Neural cell (in vitro differentiated cells): ENCODE results near the gene ZNF276. TPM values are rescaled to one million over a fixed set of nuclear protein-coding genes. Genes with fewer than 3 reads are reported as not detected.

ENCODE experiments used
- H2AFZ ChIP-seq: fragments of 200-600, 300-800 bp; sonication (generic), shearing (Covaris generic); 2 replicates; pipeline ENCODE4 v1.6.0; 2014; ENCODE audit warnings: low read depth, mild to moderate bottlenecking, antibody characterized with exemption, low read length, moderate library complexity
- H3F3A ChIP-seq: fragments of 200-600 bp; shearing (Covaris generic); 2 replicates; pipeline ENCODE4 v1.6.1; 2016; ENCODE audit warnings: mild to moderate bottlenecking, moderate library complexity, mixed read lengths, antibody characterized with exemption, low read length; ENCODE audit not compliant: insufficient read depth, poor library complexity, severe bottlenecking
- H3K27ac ChIP-seq: fragments of 200-600, 300-800 bp; sonication (generic), shearing (Covaris generic); 2 replicates; pipeline ENCODE4 v1.5.1; 2014; ENCODE audit warnings: mild to moderate bottlenecking, low read length, moderate library complexity
- H3K27me3 ChIP-seq: fragments of 300-800, 200-600 bp; sonication (generic), shearing (Covaris generic); 2 replicates; pipeline ENCODE4 v1.6.0; 2014; ENCODE audit warnings: mild to moderate bottlenecking, low read depth, low read length, moderate library complexity; ENCODE audit not compliant: insufficient read depth
- H3K36me3 ChIP-seq: fragments of 300-800, 200-600 bp; sonication (generic), shearing (Covaris generic); 2 replicates; pipeline ENCODE4 v1.5.1; 2014; ENCODE audit warnings: mild to moderate bottlenecking, antibody characterized with exemption, low read length, moderate library complexity; ENCODE audit not compliant: insufficient read depth
- H3K4me2 ChIP-seq: fragments of 300-800, 200-600 bp; sonication (generic), shearing (Covaris generic); 2 replicates; pipeline ENCODE4 v1.6.0; 2014; ENCODE audit warnings: mild to moderate bottlenecking, low read length
- H3K4me3 ChIP-seq: fragments of 300-800, 200-600 bp; sonication (generic), shearing (Covaris generic); 2 replicates; pipeline ENCODE4 v1.5.1; 2014; ENCODE audit warnings: mild to moderate bottlenecking, low read length, moderate library complexity
- H3K79me2 ChIP-seq: fragments of 200-600 bp; shearing (Covaris generic); replicated peaks from 2 replicates; pipeline ENCODE4 v1.6.0; 2014; ENCODE audit warnings: mild to moderate bottlenecking, low read length, moderate library complexity; ENCODE audit not compliant: insufficient read depth
- H3K9ac ChIP-seq: fragments of 300-800, 200-600 bp; sonication (generic), shearing (Covaris generic); 2 replicates; pipeline ENCODE4 v1.6.1; 2016; ENCODE audit warnings: mild to moderate bottlenecking, low read length, mixed read lengths
- H3K9me2 ChIP-seq: fragments of 200-600 bp; shearing (Covaris generic); 2 replicates; pipeline ENCODE4 v1.6.1; 2016; ENCODE audit warnings: mild to moderate bottlenecking, low read length, mixed read lengths; ENCODE audit not compliant: insufficient read depth
- H3K9me3 ChIP-seq: fragments of 200-600, 300-800 bp; sonication (generic), shearing (Covaris generic); 2 replicates; pipeline ENCODE4 v1.6.1; 2016; ENCODE audit warnings: mild to moderate bottlenecking, mixed run types, low read length, moderate library complexity, mixed read lengths
- H4K20me1 ChIP-seq: fragments of 200-600 bp; shearing (Covaris generic); 2 replicates; pipeline ENCODE4 v1.6.1; 2016; ENCODE audit warnings: mild to moderate bottlenecking, mixed run types; ENCODE audit not compliant: insufficient read depth
- CTCF ChIP-seq: fragments of 450-650 bp; IDR thresholded peaks from 2 replicates; pipeline ENCODE4 v1.5.1; 2014; ENCODE audit warnings: antibody characterized with exemption, mild to moderate bottlenecking, moderate library complexity; ENCODE audit not compliant: poor library complexity, severe bottlenecking
- EP300 ChIP-seq: fragments of 450-650 bp; conservative IDR thresholded peaks from 2 replicates; pipeline ENCODE4 v1.6.1; 2014; ENCODE audit warnings: antibody characterized with exemption, mild to moderate bottlenecking, moderate library complexity; ENCODE audit not compliant: poor library complexity, severe bottlenecking
- EZH2 ChIP-seq: fragments of 200-600, 300-800 bp; shearing (Covaris generic), sonication (generic); IDR thresholded peaks from 2 replicates; pipeline ENCODE4 v1.6.1; 2014; ENCODE audit warnings: antibody characterized with exemption, low read length, borderline replicate concordance, mild to moderate bottlenecking; ENCODE audit not compliant: insufficient read depth, poor library complexity, severe bottlenecking
- MXI1 ChIP-seq: fragments of 450-650 bp; conservative IDR thresholded peaks from 2 replicates; pipeline ENCODE4 v1.6.1; 2014; ENCODE audit warnings: antibody characterized with exemption, mild to moderate bottlenecking; ENCODE audit not compliant: poor library complexity, severe bottlenecking
- POLR2AphosphoS5 ChIP-seq: IDR thresholded peaks from 2 replicates; pipeline ENCODE4 v1.6.1; 2012
- RAD21 ChIP-seq: fragments of 450-650 bp; conservative IDR thresholded peaks from 2 replicates; pipeline ENCODE4 v1.6.1; 2014; ENCODE audit warnings: antibody characterized with exemption, mild to moderate bottlenecking, moderate library complexity
- REST ChIP-seq: IDR thresholded peaks from 2 replicates; pipeline ENCODE4 v1.6.1; 2012; ENCODE audit warnings: borderline replicate concordance
- SMC3 ChIP-seq: fragments of 450-650 bp; conservative IDR thresholded peaks from 2 replicates; pipeline ENCODE4 v1.6.1; 2014; ENCODE audit warnings: antibody characterized with exemption, mild to moderate bottlenecking, moderate library complexity; ENCODE audit not compliant: poor library complexity
- TAF1 ChIP-seq: IDR thresholded peaks from 2 replicates; pipeline ENCODE4 v1.6.1; 2012; ENCODE audit warnings: low read depth
- polyA plus RNA-seq: library from polyadenylated mRNA; depleted of rRNA; stranded (reverse); fragments of >200 nt; gene quantifications from 2 replicates; pipeline ENCODE4 v1.2.3, GENCODE V29; 2014

ZNF276 gene
- polyA plus RNA-seq, 1 donor from 2014 or later, result 35.4 TPM

- TF ChIP-seq REST, result no peak
- Histone ChIP-seq H2AFZ (no peak overlapping the region), H3K9ac (no peak overlapping the region), H3K9me3 (no peaks in the 10 kb centered on the region), H3K4me3 (no peak overlapping the region), H3K27ac (no peak overlapping the region), H3K79me2 (no peaks in the 10 kb centered on the region), H3K27me3 (no peaks in the 10 kb centered on the region), H3K36me3 (no peaks in the 10 kb centered on the region), H3F3A (no peaks in the 10 kb centered on the region), H3K4me2 (no peak overlapping the region), H3K9me2 (no peaks in the 10 kb centered on the region), H4K20me1 (no peaks in the 10 kb centered on the region)
Measured at GRCh38 chr16:89741342-89742014, 20.1 kb downstream of the ZNF276 start.

GRCh38 chr16:89742948-89743347 lies 21.6 kb downstream of the ZNF276 start:
- Histone ChIP-seq H3K9me2 (no peaks in the 10 kb centered on the region), H3K79me2 (no peaks in the 10 kb centered on the region), H3K27ac (no peak overlapping the region), H3K9ac (no peak overlapping the region), H4K20me1 (no peaks in the 10 kb centered on the region), H3K36me3 (no peaks in the 10 kb centered on the region), H3K4me2 (no peak overlapping the region), H3K4me3 (no peak overlapping the region), H2AFZ (no peak overlapping the region), H3F3A (no peaks in the 10 kb centered on the region), H3K9me3 (no peaks in the 10 kb centered on the region), H3K27me3 (no peaks in the 10 kb centered on the region)
- no peak for TF ChIP-seq EZH2
- no peak for TF ChIP-seq MXI1
- TF ChIP-seq TAF1, result no peak
- no peak for TF ChIP-seq RAD21
- TF ChIP-seq REST, result no peak
- TF ChIP-seq POLR2AphosphoS5, result no peak
- no peak for TF ChIP-seq EP300
- TF ChIP-seq CTCF, result no peak
- no peak for TF ChIP-seq SMC3
